ENCODE data around the gene LRCH1.

The LRCH1 gene

DNA sequence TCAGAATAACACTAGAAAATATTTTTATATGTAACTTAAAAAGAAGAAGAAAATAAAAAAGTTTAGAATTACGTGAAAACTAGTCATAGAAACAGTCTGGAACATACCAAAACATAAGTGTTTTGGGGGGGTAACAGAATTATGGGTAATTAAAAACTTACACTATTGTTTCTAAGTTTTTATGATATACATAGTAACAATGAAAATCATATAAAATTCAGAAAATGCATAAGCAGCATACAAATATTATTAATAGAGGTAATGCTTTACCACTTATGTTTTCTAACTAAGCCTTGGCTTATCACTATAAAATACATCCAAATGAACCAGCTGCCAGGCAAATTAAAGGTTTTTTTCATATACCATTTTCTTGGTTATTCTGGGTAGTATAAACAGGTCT is 229.1 kb downstream of the LRCH1 start:
- Histone ChIP-seq H3K4me3 (ENCODE audit: control insufficient read depth in 1 of 7, extremely low read depth in 1 of 7, insufficient read depth in 4 of 7, low read depth in 2 of 7, low read length in 6 of 7) (no peak overlapping the region), H3K4me1 (ENCODE audit: control extremely low read depth in 1 of 4, control insufficient read depth in 4 of 4, insufficient read depth in 4 of 4, low read length in 3 of 4) (peaks cover 0 to 3% (median 0%) of the 10 kb centered on the region in 4 experiments), H3K27ac (ENCODE audit: insufficient read depth in 1 of 2, low read depth in 1 of 2, low read length in 2 of 2, poor library complexity in 1 of 2, severe bottlenecking in 2 of 2) (no peak overlapping the region), H3K9me3 (ENCODE audit: control extremely low read depth in 1 of 5, control insufficient read depth in 4 of 5, insufficient read depth in 2 of 5, low read depth in 1 of 5, low read length in 4 of 5) (no peaks in the 10 kb centered on the region), H3K27me3 (replicated peaks in 2 of 5; ENCODE audit: control insufficient read depth in 4 of 5, insufficient read depth in 5 of 5, low read length in 4 of 5) (no peaks in the 10 kb centered on the region), H3K36me3 (ENCODE audit: control insufficient read depth in 4 of 4, insufficient read depth in 4 of 4, low read length in 3 of 4) (peaks cover 22 to 89% (median 58%) of the 10 kb centered on the region in 4 experiments)
- POLR2A ChIA-PET: no interaction called here
- DNase-seq: no peak
- CTCF ChIA-PET: no interaction called here
- WGBS (ENCODE audit: insufficient coverage): no CpG with 5 or more reads among the region's 1 CpG

DNA sequence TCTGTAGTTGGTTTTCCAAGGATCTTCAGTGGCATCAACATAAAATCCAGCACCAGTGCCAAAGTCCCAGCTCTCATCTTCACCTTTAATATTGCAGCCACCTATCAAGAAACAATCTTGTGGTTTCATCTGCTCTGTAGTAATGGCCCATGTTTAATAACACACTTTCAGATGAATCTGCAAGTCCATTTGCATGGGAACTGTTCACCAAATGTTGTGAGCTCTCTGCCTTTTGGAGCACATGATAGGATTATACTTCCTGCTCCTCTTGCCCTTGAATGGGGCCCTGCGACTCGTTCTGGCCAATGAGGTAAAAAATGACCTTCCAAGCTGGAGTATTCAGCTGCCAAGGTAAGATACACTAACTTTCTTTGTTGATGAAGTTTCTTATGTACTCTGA is 229.7 kb downstream of the LRCH1 start:
- Histone ChIP-seq H3K4me3 (ENCODE audit: control insufficient read depth in 1 of 7, extremely low read depth in 1 of 7, insufficient read depth in 4 of 7, low read depth in 2 of 7, low read length in 6 of 7) (no peak overlapping the region), H3K36me3 (ENCODE audit: control insufficient read depth in 4 of 4, insufficient read depth in 4 of 4, low read length in 3 of 4) (peaks cover 22 to 88% (median 55%) of the 10 kb centered on the region in 4 experiments), H3K27me3 (replicated peaks in 2 of 5; ENCODE audit: control insufficient read depth in 4 of 5, insufficient read depth in 5 of 5, low read length in 4 of 5) (no peaks in the 10 kb centered on the region), H3K9me3 (ENCODE audit: control extremely low read depth in 1 of 5, control insufficient read depth in 4 of 5, insufficient read depth in 2 of 5, low read depth in 1 of 5, low read length in 4 of 5) (no peaks in the 10 kb centered on the region), H3K27ac (ENCODE audit: insufficient read depth in 1 of 2, low read depth in 1 of 2, low read length in 2 of 2, poor library complexity in 1 of 2, severe bottlenecking in 2 of 2) (no peak overlapping the region), H3K4me1 (ENCODE audit: control extremely low read depth in 1 of 4, control insufficient read depth in 4 of 4, insufficient read depth in 4 of 4, low read length in 3 of 4) (peaks cover 0 to 3% (median 0%) of the 10 kb centered on the region in 4 experiments)
- ChIA-PET POLR2A (no interaction called here), CTCF (no interaction called here)
- DNase-seq: no peak
- WGBS (ENCODE audit: insufficient coverage): no CpG with 5 or more reads among the region's 2 CpGs

DNA sequence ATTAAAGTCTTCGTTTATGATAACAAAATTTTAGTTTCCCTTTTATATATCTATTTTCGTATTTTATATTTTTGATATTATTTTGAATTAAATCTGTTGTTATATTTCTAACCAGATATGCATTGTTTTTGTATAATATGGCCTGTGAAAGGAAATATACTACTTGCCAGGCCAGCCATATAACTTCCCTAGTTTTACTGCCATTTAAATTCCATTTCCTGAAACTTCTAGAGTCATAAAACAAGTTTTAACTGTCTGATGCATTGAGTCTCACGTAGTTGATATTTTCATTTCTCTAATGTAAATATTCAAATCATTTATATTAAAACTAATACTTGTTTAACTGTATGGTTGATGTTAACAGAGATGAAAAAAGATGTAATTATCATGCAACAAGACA is 230.5 kb downstream of the LRCH1 start:
- no peaks in the 10 kb centered on the region for H3K27me3 ChIP-seq (replicated peaks in 2 of 5; ENCODE audit: control insufficient read depth in 4 of 5, insufficient read depth in 5 of 5, low read length in 4 of 5)
- no peak for DNase-seq
- H3K9me3 ChIP-seq (ENCODE audit: control extremely low read depth in 1 of 5, control insufficient read depth in 4 of 5, insufficient read depth in 2 of 5, low read depth in 1 of 5, low read length in 4 of 5): no peaks in the 10 kb centered on the region
- H3K27ac ChIP-seq (ENCODE audit: insufficient read depth in 1 of 2, low read depth in 1 of 2, low read length in 2 of 2, poor library complexity in 1 of 2, severe bottlenecking in 2 of 2): no peak overlapping the region
- POLR2A ChIA-PET: no interaction called here
- H3K4me3 ChIP-seq (ENCODE audit: control insufficient read depth in 1 of 7, extremely low read depth in 1 of 7, insufficient read depth in 4 of 7, low read depth in 2 of 7, low read length in 6 of 7): no peak overlapping the region
- H3K36me3 ChIP-seq (ENCODE audit: control insufficient read depth in 4 of 4, insufficient read depth in 4 of 4, low read length in 3 of 4): peaks cover 22 to 83% (median 55%) of the 10 kb centered on the region in 4 experiments
- H3K4me1 ChIP-seq (ENCODE audit: control extremely low read depth in 1 of 4, control insufficient read depth in 4 of 4, insufficient read depth in 4 of 4, low read length in 3 of 4): peaks cover 0 to 3% (median 0%) of the 10 kb centered on the region in 4 experiments
- WGBS (ENCODE audit: insufficient coverage): no CpG with 5 or more reads among the region's 3 CpGs
- CTCF ChIA-PET: no interaction called here

DNA sequence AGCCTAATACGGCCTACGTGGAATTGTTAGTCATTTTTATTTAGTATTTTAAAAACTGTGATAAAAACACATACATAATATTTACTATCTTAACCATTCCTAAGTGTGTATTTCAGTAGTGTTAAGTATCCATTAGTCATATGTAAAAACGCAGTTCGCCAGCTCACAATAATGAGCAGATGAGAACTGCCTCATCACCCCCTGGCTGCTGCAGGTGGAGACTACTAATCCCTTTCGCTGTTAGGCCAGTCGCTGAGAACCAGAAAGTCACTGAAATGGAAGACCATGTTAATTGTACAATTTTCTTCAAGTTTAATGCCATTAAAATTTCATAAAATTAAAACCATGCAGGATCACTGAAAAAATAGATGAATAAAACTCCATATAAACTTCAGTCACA is 242.4 kb downstream of the LRCH1 start:
- WGBS (ENCODE audit: insufficient coverage): 94% methylated on average over 3 of the region's 6 CpGs
- Histone ChIP-seq H3K27me3 (replicated peaks in 2 of 5; ENCODE audit: control insufficient read depth in 4 of 5, insufficient read depth in 5 of 5, low read length in 4 of 5) (no peaks in the 10 kb centered on the region), H3K4me1 (ENCODE audit: control extremely low read depth in 1 of 4, control insufficient read depth in 4 of 4, insufficient read depth in 4 of 4, low read length in 3 of 4) (peaks cover 9 to 26% (median 18%) of the 10 kb centered on the region in 4 experiments), H3K27ac (ENCODE audit: insufficient read depth in 1 of 2, low read depth in 1 of 2, low read length in 2 of 2, poor library complexity in 1 of 2, severe bottlenecking in 2 of 2) (no peak overlapping the region), H3K36me3 (ENCODE audit: control insufficient read depth in 4 of 4, insufficient read depth in 4 of 4, low read length in 3 of 4) (peaks cover 2 to 18% (median 6%) of the 10 kb centered on the region in 4 experiments), H3K4me3 (ENCODE audit: control insufficient read depth in 1 of 7, extremely low read depth in 1 of 7, insufficient read depth in 4 of 7, low read depth in 2 of 7, low read length in 6 of 7) (no peak overlapping the region), H3K9me3 (ENCODE audit: control extremely low read depth in 1 of 5, control insufficient read depth in 4 of 5, insufficient read depth in 2 of 5, low read depth in 1 of 5, low read length in 4 of 5) (no peaks in the 10 kb centered on the region)
- CTCF ChIA-PET: interaction anchor here (0.7 kb wide), 1 partner anchor 390 kb away, joined by 3 read pairs; no protein-coding TSS in a partner anchor
- POLR2A ChIA-PET: no interaction called here
- DNase-seq: peak in 2 of 3 donors; percentile 9 to 32

DNA sequence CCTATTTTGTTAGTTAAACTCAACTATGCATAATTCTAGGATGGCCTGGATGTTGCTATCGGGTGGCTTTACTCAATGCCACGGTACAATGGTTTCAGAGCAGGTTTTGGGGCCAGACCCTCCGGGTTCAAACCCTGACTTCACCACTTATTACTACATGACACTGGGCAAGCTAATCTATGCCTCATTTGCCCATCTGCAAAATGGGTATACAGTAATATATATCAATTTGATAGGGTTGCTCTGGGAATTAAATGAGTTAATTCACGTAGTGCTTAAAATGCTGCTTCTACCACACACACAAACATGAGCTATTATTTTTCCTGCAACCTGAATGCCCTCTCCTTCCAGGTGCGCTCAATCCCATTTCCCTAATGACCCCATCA is 243.2 kb downstream of the LRCH1 start:
- Histone ChIP-seq H3K4me3 (ENCODE audit: control insufficient read depth in 1 of 7, extremely low read depth in 1 of 7, insufficient read depth in 4 of 7, low read depth in 2 of 7, low read length in 6 of 7) (peak overlapping the region; percentile 77 to 98 (median 86)), H3K9me3 (ENCODE audit: control extremely low read depth in 1 of 5, control insufficient read depth in 4 of 5, insufficient read depth in 2 of 5, low read depth in 1 of 5, low read length in 4 of 5) (no peaks in the 10 kb centered on the region), H3K36me3 (ENCODE audit: control insufficient read depth in 4 of 4, insufficient read depth in 4 of 4, low read length in 3 of 4) (peaks cover 0 to 10% (median 0%) of the 10 kb centered on the region in 4 experiments), H3K27me3 (replicated peaks in 2 of 5; ENCODE audit: control insufficient read depth in 4 of 5, insufficient read depth in 5 of 5, low read length in 4 of 5) (no peaks in the 10 kb centered on the region), H3K4me1 (ENCODE audit: control extremely low read depth in 1 of 4, control insufficient read depth in 4 of 4, insufficient read depth in 4 of 4, low read length in 3 of 4) (peaks cover 9 to 26% (median 18%) of the 10 kb centered on the region in 4 experiments), H3K27ac (ENCODE audit: insufficient read depth in 1 of 2, low read depth in 1 of 2, low read length in 2 of 2, poor library complexity in 1 of 2, severe bottlenecking in 2 of 2) (peak overlapping the region in 1 of 2 experiments; percentile 87)
- CTCF ChIA-PET: no interaction called here
- 42% methylated on average over 1 of the region's 5 CpGs for WGBS (ENCODE audit: insufficient coverage)
- peak in 1 of 3 donors; percentile 2 for DNase-seq
- POLR2A ChIA-PET: no interaction called here

DNA sequence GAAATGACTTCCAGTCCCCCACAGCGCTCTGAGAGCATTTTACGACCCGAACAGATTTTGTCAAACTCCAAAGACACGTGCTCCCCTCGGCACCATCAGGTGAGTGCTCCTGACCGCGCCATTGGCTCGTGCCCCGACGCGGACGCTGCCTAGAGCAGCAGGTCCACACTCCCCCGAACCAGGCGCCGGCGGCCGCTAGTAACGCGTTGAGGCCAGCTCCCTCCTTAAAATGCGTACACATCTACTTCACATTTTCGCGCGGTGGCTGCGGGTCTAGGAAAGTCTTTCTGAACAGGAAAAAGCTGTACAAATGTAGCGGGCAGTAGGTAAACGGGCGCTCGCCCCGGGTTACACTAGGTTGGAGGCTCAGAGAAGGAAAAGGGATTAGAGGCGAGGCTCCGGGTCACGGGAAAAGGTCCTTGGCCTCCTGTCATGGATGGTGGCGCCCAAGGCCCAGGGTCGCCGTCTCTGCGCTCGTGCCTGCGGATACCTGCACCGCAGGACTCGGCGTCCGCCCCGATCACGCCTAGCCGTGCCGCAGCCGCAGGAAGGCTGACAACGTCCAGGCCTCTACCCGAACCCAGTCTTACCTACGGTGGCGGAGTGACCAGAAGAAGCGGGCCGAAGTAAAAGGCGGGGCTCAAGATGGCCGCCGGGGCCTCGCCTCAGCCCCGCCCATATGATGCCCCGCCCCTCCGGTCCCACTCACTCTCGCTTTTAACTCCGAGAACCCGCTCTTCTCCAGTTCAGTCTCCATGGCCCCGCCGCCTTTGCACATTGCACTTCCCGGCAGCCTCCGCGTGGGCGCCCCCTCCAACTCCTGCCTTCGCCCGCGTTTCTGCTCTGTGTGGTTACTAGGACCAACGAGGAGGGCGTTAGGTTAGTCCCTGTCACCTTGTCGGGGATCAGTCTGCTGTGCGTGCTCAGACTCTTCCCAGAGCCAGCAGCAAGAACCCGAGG is 243.8 kb downstream of the LRCH1 start, which contains the start of gene ESD:
Gene ESD (minus strand): TSS at position 647 of the 960 bp plus-strand sequence. CDS start 5,748 bp downstream, outside the sequence.
- Histone ChIP-seq H3K9me3 (ENCODE audit: control extremely low read depth in 1 of 5, control insufficient read depth in 4 of 5, insufficient read depth in 2 of 5, low read depth in 1 of 5, low read length in 4 of 5) (no peaks in the 10 kb centered on the region), H3K27ac (ENCODE audit: insufficient read depth in 1 of 2, low read depth in 1 of 2, low read length in 2 of 2, poor library complexity in 1 of 2, severe bottlenecking in 2 of 2) (peak within 1 kb of the TSS; percentile 64 to 87), H3K4me3 (ENCODE audit: control insufficient read depth in 1 of 7, extremely low read depth in 1 of 7, insufficient read depth in 4 of 7, low read depth in 2 of 7, low read length in 6 of 7) (peak within 1 kb of the TSS; percentile 77 to 98 (median 86)), H3K36me3 (ENCODE audit: control insufficient read depth in 4 of 4, insufficient read depth in 4 of 4, low read length in 3 of 4) (peaks cover 0 to 5% (median 0%) of the 10 kb centered on the region in 4 experiments), H3K4me1 (ENCODE audit: control extremely low read depth in 1 of 4, control insufficient read depth in 4 of 4, insufficient read depth in 4 of 4, low read length in 3 of 4) (peaks cover 9 to 26% (median 18%) of the 10 kb centered on the region in 4 experiments), H3K27me3 (replicated peaks in 2 of 5; ENCODE audit: control insufficient read depth in 4 of 5, insufficient read depth in 5 of 5, low read length in 4 of 5) (no peaks in the 10 kb centered on the region)
- DNase-seq: peak; percentile 89 to 94 (median 93)
- WGBS (ENCODE audit: insufficient coverage): under 1% methylated on average over 66 of the region's 77 CpGs
- POLR2A ChIA-PET: no interaction called here
- CTCF ChIA-PET: no interaction called here

All from common myeloid progenitor, CD34-positive (primary cell).